ENCODE data around the gene RBKS.

The RBKS gene

GRCh38 chr2:27828305-27828704 is 61.9 kb downstream of the RBKS start:
- no peak for DNase-seq

DNA sequence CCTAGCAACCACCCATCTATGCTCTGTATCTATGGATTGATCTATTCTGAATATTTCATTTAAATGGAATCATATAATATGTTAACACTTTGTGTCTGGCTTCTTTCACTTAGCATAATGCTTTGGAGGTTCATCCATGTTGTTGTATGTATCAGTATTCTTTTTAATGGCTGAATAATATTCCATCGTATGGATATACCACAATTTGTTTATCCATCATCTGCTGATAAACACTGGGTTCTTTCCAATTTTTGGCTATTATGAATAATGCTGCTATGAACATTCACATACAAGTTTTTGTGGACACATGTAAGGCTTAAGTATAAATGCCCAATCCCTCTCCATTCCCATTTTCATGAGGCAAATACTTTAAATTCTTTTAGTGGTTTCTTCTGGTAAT is 65.8 kb downstream of the RBKS start:
- no peak for DNase-seq

GRCh38 chr2:27823569-27823968 is 66.6 kb downstream of the RBKS start:
- DNase-seq: no peak

DNA sequence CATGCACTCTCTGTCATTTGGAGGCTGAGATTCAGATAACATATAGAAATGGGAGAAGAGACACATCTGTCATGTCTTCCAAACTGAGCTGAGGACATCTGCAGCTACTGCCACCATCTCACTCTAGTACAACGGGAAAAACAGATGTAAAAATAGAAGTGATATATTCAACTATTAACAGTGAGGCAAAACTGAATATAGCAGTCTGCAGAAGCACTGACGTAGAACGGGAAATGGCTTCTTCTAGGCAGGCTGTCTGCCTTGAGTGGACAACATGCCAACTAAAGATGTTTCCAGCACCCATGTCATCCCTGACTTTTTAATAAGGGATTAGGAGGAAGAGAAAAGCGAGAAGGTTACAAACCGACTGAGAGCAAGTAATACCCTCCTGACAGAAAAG is 67.1 kb downstream of the RBKS start:
- no peak for DNase-seq

DNA sequence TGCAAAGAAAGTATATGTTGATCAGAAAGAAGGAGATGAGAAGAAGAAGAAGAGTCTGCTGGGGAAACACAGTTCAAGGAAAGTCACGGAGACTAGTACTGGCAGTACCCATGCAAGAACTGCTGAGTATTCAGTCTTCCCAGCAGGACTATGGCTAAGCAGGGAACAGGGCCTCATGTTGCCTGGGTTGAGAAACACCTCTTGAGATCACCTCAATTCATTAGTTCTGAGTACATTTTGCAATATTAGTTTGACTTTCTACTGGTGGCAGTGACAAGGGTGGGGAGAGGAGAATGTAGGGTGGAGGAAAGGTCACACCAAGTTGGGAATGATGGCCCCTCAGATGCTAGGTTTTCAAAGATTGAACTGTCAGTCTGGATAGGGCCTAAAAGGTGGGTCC is 68.1 kb downstream of the RBKS start:
- DNase-seq: no peak

- no peak for DNase-seq
Measured at GRCh38 chr2:27815860-27816438, 74.2 kb downstream of the RBKS start.

GRCh38 chr2:27814758-27815157 is 75.4 kb downstream of the RBKS start:
- no peak for DNase-seq

DNA sequence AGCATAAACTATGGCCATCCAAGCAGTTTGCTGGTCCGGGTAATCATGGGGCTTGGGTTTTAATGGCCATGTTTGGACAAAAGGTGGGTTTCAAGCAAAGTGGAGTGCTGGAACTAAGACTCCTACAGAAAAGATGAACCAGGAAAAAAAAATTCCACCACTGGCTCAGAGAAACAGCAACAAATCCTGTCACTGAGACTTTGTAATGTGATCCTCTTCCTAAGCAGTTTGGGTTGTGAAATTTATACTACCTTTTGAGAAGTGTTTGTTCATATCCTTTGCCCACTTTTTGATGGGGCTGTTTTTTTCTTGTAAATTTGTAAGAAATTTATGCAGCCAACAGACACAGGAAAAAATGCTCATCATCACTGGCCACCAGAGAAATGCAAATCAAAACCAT is 78.4 kb downstream of the RBKS start:
- DNase-seq: no peak

GRCh38 chr2:27810455-27810854 is 79.7 kb downstream of the RBKS start:
- DNase-seq: no peak

DNA sequence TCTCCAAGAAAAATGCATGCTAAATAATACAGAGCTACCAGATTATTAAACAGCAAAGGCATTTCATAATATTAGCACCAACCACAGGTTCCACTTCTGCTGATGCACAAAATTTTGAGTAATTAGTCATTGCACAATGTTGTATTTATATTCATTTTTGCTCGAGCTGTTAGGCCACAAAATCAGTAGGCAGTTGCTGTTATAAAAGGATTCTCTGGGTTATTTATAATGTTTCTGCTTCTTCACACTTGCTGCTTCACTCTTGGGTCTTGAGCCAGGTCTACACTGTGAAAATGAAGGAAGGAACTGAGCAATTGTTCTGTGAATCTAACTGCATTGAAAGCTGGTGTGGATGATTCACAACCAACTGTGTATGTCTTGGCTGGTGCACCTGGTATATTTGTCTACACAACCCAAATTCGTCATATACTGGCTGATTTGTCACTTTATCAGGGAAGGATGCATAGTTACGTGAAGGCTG is 80.4 kb downstream of the RBKS start:
- no peak for DNase-seq

DNA sequence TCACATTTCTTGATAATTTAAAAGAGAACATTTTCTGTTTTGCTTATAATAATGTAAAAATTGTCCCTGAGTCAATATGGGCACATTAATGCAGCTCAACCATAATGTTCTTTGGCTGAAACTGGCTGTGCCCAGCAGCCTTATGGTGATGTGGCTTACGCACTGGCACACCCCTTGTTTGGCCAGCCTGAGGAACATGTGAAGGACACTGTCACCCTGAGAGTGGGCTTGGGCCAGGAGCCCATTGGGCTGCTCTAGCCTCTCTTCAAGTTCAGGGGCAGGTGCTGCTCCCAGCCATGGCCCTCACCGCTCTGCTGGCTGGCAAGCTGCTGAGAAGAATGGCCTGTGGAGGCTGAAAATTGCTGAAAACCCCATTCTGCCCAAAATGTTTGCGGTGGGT is 81.2 kb downstream of the RBKS start:
- no peak for DNase-seq

GRCh38 chr2:27808418-27808817 is 81.8 kb downstream of the RBKS start:
- no peak for DNase-seq

DNA sequence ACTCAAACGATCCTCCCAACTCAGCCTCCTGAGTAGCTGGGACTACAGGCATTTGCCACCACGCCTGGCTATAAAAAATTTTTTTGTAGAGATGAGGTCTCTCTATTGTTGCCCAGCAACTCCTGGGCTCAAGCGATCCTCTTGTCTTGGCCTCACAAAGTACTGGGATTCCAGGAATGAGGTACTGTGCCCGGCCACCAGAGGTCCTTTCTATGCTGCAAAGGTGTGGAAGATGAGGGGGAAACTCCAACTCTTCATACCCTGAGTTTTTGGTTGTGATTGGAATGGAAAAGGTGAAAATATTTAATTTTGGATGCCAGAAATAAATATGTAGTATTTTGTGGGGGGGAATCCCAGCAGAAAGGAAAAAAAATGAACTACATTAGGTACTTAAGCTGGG is 82.7 kb downstream of the RBKS start:
- no peak for DNase-seq

DNA sequence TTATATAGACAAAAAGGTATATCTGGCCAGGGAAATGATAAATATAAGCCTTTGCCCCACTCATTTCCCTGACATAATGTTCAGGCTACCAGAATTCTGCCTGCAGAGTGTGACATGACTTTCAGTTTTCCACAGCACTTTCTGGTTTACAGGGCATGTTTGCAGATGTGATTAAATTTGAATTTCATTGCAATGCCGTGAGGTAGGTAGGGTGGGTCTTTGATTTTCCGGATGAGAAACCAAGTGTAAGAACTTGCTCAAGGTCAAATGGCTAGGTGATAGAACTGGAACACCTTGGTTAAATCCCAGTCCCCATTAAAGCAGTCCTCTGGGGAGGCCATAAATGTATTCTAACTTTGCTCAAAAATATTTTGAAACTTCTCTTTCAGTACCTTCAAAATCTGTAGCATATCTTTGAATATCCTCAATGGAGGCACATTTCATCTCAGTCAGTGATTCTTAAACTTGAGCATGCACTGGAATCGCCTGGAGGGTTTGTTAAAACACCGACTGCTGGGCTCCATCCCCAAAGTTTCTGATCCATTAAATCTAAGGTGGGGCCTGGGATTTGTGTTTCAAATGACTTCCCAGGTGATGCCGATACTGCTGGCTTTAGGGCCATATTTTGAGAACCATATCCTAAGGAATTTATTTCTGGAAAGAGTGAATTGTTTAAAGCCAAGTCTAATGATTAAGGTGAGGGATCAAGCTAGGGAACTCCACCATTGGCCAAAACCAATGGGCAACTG is 83.7 kb downstream of the RBKS start:
- no peak for DNase-seq

DNA sequence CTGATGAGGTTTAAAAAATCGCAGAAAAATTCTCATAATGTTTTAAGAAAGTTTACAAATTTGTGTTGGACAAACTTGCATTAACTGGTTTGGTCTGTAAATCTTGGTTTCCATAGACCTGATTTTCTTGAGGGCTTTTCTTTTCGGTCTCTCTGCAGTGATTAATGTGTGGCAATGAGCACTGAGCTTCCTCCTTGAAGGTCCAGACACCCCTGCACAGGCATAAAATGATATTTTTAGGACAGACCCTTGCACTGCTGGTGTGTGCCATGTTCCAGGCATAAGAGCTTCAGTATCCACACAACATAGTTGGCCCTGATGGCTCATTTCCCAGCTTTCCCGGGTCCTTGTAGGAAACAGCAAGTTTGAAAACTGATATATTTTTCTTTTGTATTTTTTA is 85.0 kb downstream of the RBKS start:
- DNase-seq: no peak

DNA sequence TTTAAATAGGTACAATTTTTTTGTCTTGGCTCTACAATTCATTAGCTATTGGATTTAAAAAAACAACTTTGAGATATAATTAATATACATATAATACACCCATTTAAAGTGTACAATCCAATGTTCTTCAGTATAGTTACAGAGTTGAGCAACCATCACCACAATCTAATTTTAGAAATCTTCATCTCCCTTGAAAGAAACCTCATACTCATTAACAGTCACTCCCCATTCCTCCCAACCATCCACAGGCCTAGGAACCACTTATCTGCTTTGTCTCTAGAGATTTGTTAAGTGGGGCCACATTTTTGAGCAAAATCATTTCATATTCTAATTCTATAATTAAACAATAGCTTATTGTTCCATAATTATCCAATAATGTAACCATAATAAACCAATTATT is 86.0 kb downstream of the RBKS start:
- no peak for DNase-seq

DNA sequence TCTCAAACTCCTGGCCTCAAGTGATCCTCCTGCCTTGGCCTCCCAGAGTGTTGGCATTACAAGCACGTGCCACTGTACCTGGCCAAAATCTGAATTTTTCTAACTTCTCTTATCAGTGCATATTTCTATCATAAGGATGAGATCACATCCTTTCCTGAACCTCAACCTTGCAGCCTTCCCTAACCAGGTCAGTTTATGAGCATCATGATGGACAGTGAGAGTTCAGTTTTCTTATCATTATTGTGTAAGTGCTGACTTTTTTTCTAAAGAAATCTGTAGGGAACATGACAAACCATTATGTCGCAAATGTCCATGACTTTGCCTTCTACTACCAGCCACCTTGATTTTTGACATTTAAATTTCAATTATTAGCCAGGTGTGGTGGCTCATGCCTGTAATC is 87.1 kb downstream of the RBKS start:
- no peak for DNase-seq

DNA sequence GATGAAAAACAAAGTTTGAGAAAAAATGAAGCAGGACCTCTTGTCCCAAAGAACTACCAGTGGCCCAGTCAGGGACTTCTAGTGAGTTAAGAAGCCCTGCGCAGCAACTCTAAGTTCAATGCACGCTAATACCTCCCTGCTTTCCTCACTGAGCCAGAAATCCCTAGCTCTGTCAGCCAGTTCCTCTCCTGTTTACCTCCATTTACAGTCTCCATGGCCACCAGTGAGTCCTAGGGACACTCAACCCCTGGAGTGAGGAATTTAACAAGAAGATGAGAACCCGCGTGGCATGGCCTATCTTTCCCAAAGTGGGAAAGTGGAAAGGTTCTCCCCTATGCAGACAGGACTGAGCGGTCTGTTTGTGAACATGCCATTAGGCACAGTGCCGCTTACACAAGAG is 87.6 kb downstream of the RBKS start:
- no peak for DNase-seq

GRCh38 chr2:27800856-27801255 is 89.3 kb downstream of the RBKS start:
- no peak for DNase-seq

GRCh38 chr2:27799646-27800010 is 90.6 kb downstream of the RBKS start:
- DNase-seq: no peak

DNA sequence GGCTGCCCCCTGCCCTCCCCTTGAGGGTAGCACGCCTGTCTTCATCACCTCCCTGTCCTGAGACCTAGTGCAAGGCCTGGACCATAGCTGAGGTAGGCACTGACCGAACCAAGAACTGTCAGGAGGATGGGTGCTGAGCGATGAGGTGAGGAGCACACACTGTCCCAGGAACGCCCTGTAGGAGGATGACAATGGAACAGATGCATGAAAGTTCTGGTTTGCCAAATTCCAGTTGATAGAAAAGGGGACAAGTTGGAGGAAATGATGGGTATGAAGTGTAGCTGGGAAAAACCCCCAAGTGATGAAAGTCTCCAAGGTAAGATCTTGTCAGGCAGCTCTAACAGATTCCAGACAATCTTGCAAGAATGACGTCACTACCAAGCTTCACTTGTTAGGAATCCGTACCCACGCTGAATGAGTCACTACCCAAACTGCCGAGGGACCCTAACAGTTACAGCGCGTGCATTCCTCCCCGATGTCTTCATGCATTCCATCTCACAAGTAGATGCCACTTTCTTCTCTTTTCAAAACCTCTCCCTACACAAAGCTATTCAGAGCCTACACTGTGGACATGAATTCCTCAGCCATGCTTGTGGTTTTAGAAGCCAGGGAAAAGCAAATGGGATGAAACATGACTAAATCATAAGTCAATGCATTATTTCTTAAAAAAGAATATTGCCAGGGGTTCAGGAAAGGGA is 91.1 kb downstream of the RBKS start:
- DNase-seq: no peak

GRCh38 chr2:27798486-27798885 is 91.7 kb downstream of the RBKS start:
- DNase-seq: no peak

DNA sequence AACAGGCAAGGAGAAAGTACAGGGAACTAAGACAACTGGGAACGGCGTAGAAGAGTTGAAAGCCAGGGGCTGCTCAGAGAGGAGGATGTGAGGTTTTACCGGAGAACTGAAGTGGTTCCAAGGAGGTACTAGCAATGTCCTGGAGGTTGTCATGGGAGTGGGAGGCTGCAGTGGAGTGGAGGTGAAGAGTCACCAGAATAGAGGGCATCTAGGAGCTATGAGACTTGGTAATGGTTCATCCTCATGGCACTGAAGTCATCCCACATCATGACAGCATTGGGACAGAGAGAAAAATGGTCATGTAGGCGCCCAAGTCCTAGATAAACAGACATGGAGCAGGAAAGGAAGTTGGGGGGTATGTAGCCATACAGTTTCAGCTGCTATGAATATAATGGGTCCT is 92.3 kb downstream of the RBKS start:
- DNase-seq: no peak
